Endothelial cell of umbilical vein (primary cell): Measurements from ENCODE around the gene MOB3B. TPM values are rescaled to one million over a fixed set of nuclear protein-coding genes. Genes with fewer than 3 reads are reported as not detected.

Experiments used
- BruUV-seq: library from RNA; stranded (reverse); fragments of 400-500 nt; replicated peaks from 2 replicates; lab custom pipeline; 2021; lab: Mats Ljungman, UMichigan
- CTCF ChIA-PET: fragments of 300-600, 350-600 bp; sonication (Branson Sonifier 250); formaldehyde crosslinking; loops from one replicate; lab custom pipeline; 2021; ENCODE audit warnings: antibody characterized with exemption, inconsistent platforms; lab: Charles Lee
- POLR2A ChIA-PET: fragments of 300-600, 350-600 bp; sonication (Branson Sonifier 250); formaldehyde crosslinking; loops from one replicate; lab custom pipeline; 2021; ENCODE audit warnings: antibody characterized with exemption, inconsistent platforms; lab: Charles Lee
- DNase-seq: peaks from one replicate; pipeline ENCODE4 v3.0.0-alpha.2; 2011; ENCODE audit warnings: low read depth, low spot score
- FAIRE-seq: peaks from 2 replicates; lab custom pipeline; 2011; peaks lifted over from hg19 to GRCh38; lab: Jason Lieb, UNC
- H2AFZ ChIP-seq: 2 replicates; pipeline ENCODE4 v1.6.0; 2012; ENCODE audit warnings: low read depth, low read length, control low read depth, inconsistent platforms
- H3K27ac ChIP-seq: 2 replicates; pipeline ENCODE4 v1.5.1; 2011; ENCODE audit warnings: low read depth, mild to moderate bottlenecking, control low read depth, low read length, moderate library complexity; ENCODE audit not compliant: insufficient read depth
- H3K27me3 ChIP-seq, 2 experiments: 2 replicates each; pipeline versions ENCODE4 v1.6.0 to v1.6.1; 2011; ENCODE audit warnings: low read length in 2 of 2, mixed read lengths in 1 of 2; ENCODE audit not compliant: control insufficient read depth in 2 of 2, insufficient read depth in 2 of 2
- H3K36me3 ChIP-seq, 2 experiments: 2 replicates in 1 of 2; 3 replicates in 1 of 2; pipeline ENCODE4 v1.5.1; 2011; ENCODE audit warnings: low read length in 2 of 2, mild to moderate bottlenecking in 1 of 2, moderate library complexity in 1 of 2; ENCODE audit not compliant: control insufficient read depth in 2 of 2, insufficient read depth in 2 of 2; ENCODE audit errors: extremely low read depth in 1 of 2
- H3K4me1 ChIP-seq: 3 replicates; pipeline ENCODE4 v1.5.1; 2011; ENCODE audit warnings: mild to moderate bottlenecking, low read length; ENCODE audit not compliant: control insufficient read depth, insufficient read depth; ENCODE audit errors: extremely low read depth
- H3K4me2 ChIP-seq: 2 replicates; pipeline ENCODE4 v1.6.1; 2011; ENCODE audit warnings: low read length, control low read depth, mixed read lengths; ENCODE audit not compliant: insufficient read depth
- H3K4me3 ChIP-seq, 3 experiments: fragments of 200-600 bp in 1 of 3; sonication (generic), shearing (Covaris generic) in 1 of 3; replicated peaks in 1 of 3; 2 replicates each; pipeline ENCODE4 v1.5.1; 2011 to 2016; ENCODE audit warnings: control low read depth in 3 of 3, low read length in 3 of 3, mild to moderate bottlenecking in 2 of 3, inconsistent platforms in 1 of 3, low read depth in 1 of 3, moderate library complexity in 1 of 3; ENCODE audit not compliant: insufficient read depth in 1 of 3
- H3K79me2 ChIP-seq: 2 replicates; pipeline ENCODE4 v1.6.0; 2012; ENCODE audit warnings: low read length, inconsistent platforms; ENCODE audit not compliant: control insufficient read depth, insufficient read depth
- H3K9ac ChIP-seq: replicated peaks from 2 replicates; pipeline ENCODE3; 2011; ENCODE audit warnings: low read length, control low read depth; ENCODE audit not compliant: insufficient read depth; ENCODE audit errors: extremely low read depth
- H3K9me1 ChIP-seq: replicated peaks from 3 replicates; pipeline ENCODE4 v1.6.0; 2011; ENCODE audit warnings: mild to moderate bottlenecking, low read length; ENCODE audit not compliant: control insufficient read depth, insufficient read depth; ENCODE audit errors: extremely low read depth
- H3K9me3 ChIP-seq: replicated peaks from 2 replicates; pipeline ENCODE4 v1.5.1; 2012; ENCODE audit warnings: low read length, inconsistent platforms; ENCODE audit not compliant: control insufficient read depth, insufficient read depth
- H4K20me1 ChIP-seq: replicated peaks from 2 replicates; pipeline ENCODE3; 2011; ENCODE audit warnings: mild to moderate bottlenecking, low read length; ENCODE audit not compliant: control insufficient read depth, insufficient read depth; ENCODE audit errors: extremely low read depth
- EZH2 ChIP-seq: IDR thresholded peaks from 2 replicates; pipeline ENCODE4 v1.6.1; 2012; ENCODE audit warnings: borderline replicate concordance, low read depth, mild to moderate bottlenecking, moderate library complexity, low read length, inconsistent platforms; ENCODE audit not compliant: severe bottlenecking
- FOS ChIP-seq: IDR thresholded peaks from 2 replicates; pipeline ENCODE4 v1.6.1; 2011; ENCODE audit warnings: mild to moderate bottlenecking, low read length, moderate library complexity, borderline replicate concordance; ENCODE audit not compliant: insufficient read depth
- GATA2 ChIP-seq: IDR thresholded peaks from 2 replicates; pipeline ENCODE4 v1.7.0; 2011; ENCODE audit warnings: low read depth, mild to moderate bottlenecking, moderate library complexity, mixed read lengths, low read length; ENCODE audit not compliant: insufficient read length, insufficient read depth
- JUN ChIP-seq: IDR thresholded peaks from 2 replicates; pipeline ENCODE4 v1.6.1; 2011; ENCODE audit warnings: borderline replicate concordance, low read depth; ENCODE audit not compliant: insufficient read length, insufficient read depth
- MYC ChIP-seq: IDR thresholded peaks from one replicate; pipeline ENCODE4 v1.6.1; 2011; ENCODE audit warnings: mild to moderate bottlenecking, low read depth, low read length
- POLR2A ChIP-seq: IDR thresholded peaks from 2 replicates; pipeline ENCODE4 v1.6.1; 2012; ENCODE audit warnings: low read depth, mild to moderate bottlenecking, control low read depth, low read length
- POLR2AphosphoS5 ChIP-seq: IDR thresholded peaks from 2 replicates; pipeline ENCODE4 v1.6.1; 2012; ENCODE audit warnings: low read depth, mild to moderate bottlenecking, control low read depth, low read length, moderate library complexity; ENCODE audit not compliant: insufficient read depth
- dilution Hi-C: fragments of 300-500 bp; cut with MboI; formaldehyde crosslinking; loops from one replicate; pipeline ENCODE4 v1.15.0; 2019; ENCODE audit warnings: low sequenced_read_pairs; ENCODE audit not compliant: extremely low pct_ligation_motif_present
- intact Hi-C: fragments of 100-400 bp; cut with micrococcal nuclease; formaldehyde crosslinking; loops from one replicate; pipeline ENCODE4 v1.10.0; 2022
- polyA plus RNA-seq, 4 experiments: library from polyadenylated mRNA; depleted of rRNA in 3 of 4; stranded (reverse) in 3 of 4; unstranded in 1 of 4; fragments of >200 nt; gene quantifications; 2 replicates each; pipeline versions ENCODE4 v1.2.1 to v1.2.3, GENCODE V29; 2011 to 2012; ENCODE audit warnings: missing spikeins in 1 of 4
- total RNA-seq: library from RNA; stranded (reverse); gene quantifications from 2 replicates; pipeline ENCODE4 v1.2.3, GENCODE V29; 2021
- TF ChIP-seq, protein P1 (sequence below): IDR thresholded peaks from 2 replicates; pipeline ENCODE4 v1.6.1; 2011; ENCODE audit not compliant: insufficient read depth, insufficient read length
- TF ChIP-seq, protein P2 (sequence below), 2 donors: IDR thresholded peaks; 1 replicate in 1 of 2; 2 replicates in 1 of 2; pipeline ENCODE4 v1.5.1; 2011; ENCODE audit warnings: low read length in 2 of 2, mild to moderate bottlenecking in 2 of 2, moderate library complexity in 2 of 2, control low read depth in 1 of 2, inconsistent platforms in 1 of 2, low read depth in 1 of 2; ENCODE audit not compliant: insufficient read depth in 1 of 2; ENCODE audit errors: extremely low read depth in 1 of 2

MOB3B gene
- total and polyA plus RNA-seq, 2 donors (not counting 3 experiments of a cell fraction or from before 2014, with no cell fraction given): 0.03 TPM; not detected in 1

GRCh38 chr9:27566118-27566517, 36.5 kb upstream of the MOB3B start:
- Histone ChIP-seq H3K27ac (no peak overlapping the region), H3K9me1 (no peaks in the 10 kb centered on the region), H3K4me2 (no peak overlapping the region), H3K9ac (no peak overlapping the region), H4K20me1 (no peaks in the 10 kb centered on the region), H3K36me3 (no peaks in the 10 kb centered on the region), H3K9me3 (no peaks in the 10 kb centered on the region), H3K79me2 (no peaks in the 10 kb centered on the region), H2AFZ (no peak overlapping the region), H3K4me3 (no peak overlapping the region), H3K4me1 (no peaks in the 10 kb centered on the region), H3K27me3 (no peaks in the 10 kb centered on the region)
- FAIRE-seq (no peak), DNase-seq (no peak)
- TF ChIP-seq JUN (no peak), POLR2AphosphoS5 (no peak), EZH2 (no peak), MYC (no peak)
- ChIA-PET CTCF (interaction anchor here (1.2 kb wide), 1 partner anchor 37 kb away, joined by 4 read pairs; the partner anchor contains the start of gene MOB3B), POLR2A (no interaction called here)
- dilution Hi-C loops (no loop called here), intact Hi-C loops (no loop called here)
- no TSS peak for BruUV-seq

- Histone ChIP-seq H3K4me3 (no peak overlapping the region), H3K79me2 (no peaks in the 10 kb centered on the region), H3K36me3 (no peaks in the 10 kb centered on the region), H4K20me1 (no peaks in the 10 kb centered on the region), H3K27ac (no peak overlapping the region), H3K4me1 (no peaks in the 10 kb centered on the region), H3K4me2 (no peak overlapping the region), H3K27me3 (no peaks in the 10 kb centered on the region), H3K9me1 (no peaks in the 10 kb centered on the region), H3K9me3 (no peaks in the 10 kb centered on the region), H2AFZ (no peak overlapping the region), H3K9ac (no peak overlapping the region)
- ChIA-PET POLR2A (no interaction called here), CTCF (interaction anchor here (1.2 kb wide), 1 partner anchor 36 kb away, joined by 4 read pairs; the partner anchor contains the start of gene MOB3B)
- dilution Hi-C loops (no loop called here), intact Hi-C loops (no loop called here)
- DNase-seq (no peak), FAIRE-seq (no peak)
- TF ChIP-seq MYC (no peak), POLR2A (no peak), GATA2 (no peak), FOS (no peak), JUN (no peak), EZH2 (no peak), POLR2AphosphoS5 (no peak)
- TF ChIP-seq, protein P1, sequence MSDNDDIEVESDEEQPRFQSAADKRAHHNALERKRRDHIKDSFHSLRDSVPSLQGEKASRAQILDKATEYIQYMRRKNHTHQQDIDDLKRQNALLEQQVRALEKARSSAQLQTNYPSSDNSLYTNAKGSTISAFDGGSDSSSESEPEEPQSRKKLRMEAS: no peak
- TF ChIP-seq, protein P2, sequence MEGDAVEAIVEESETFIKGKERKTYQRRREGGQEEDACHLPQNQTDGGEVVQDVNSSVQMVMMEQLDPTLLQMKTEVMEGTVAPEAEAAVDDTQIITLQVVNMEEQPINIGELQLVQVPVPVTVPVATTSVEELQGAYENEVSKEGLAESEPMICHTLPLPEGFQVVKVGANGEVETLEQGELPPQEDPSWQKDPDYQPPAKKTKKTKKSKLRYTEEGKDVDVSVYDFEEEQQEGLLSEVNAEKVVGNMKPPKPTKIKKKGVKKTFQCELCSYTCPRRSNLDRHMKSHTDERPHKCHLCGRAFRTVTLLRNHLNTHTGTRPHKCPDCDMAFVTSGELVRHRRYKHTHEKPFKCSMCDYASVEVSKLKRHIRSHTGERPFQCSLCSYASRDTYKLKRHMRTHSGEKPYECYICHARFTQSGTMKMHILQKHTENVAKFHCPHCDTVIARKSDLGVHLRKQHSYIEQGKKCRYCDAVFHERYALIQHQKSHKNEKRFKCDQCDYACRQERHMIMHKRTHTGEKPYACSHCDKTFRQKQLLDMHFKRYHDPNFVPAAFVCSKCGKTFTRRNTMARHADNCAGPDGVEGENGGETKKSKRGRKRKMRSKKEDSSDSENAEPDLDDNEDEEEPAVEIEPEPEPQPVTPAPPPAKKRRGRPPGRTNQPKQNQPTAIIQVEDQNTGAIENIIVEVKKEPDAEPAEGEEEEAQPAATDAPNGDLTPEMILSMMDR (IDR thresholded peaks at IDR 0.05; ENCODE audit: extremely low read depth in 1 of 2, insufficient read depth in 1 of 2, low read depth in 1 of 2, low read length in 2 of 2): no peak
- no TSS peak for BruUV-seq
These were observed 36.1 kb upstream of the MOB3B start for GRCh38 chr9:27565696-27566095.
